ENCODE measurements around the gene DLG2. TPM values are rescaled to one million over a fixed set of nuclear protein-coding genes. Genes with fewer than 3 reads are reported as not detected.

The DLG2 gene
- total and polyA plus RNA-seq, 9 of the 15 experiments (the other 6 are each of a cell fraction or from before 2014, with no cell fraction given): 0.52 to 1.6 (median 0.95) TPM

DNA sequence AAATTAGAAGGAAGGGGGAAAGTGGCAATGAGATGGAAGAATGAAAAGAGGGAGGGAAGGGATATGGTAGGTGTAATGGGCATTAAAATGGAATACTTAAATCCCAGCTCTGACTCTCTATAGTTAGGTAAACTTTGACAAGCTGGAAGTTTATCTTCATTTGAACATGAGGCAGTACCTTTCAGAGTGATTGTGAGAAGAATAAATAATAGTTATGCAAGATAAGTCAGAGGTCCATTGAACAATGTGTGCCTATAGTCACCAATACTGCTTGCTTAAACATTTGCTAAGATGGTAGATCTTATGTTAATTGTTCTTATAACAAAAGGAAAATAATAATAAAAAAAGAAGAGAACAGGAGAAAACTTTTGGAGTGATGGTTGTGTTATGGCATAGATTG is 1795.2 kb downstream of the DLG2 start:
- DNase-seq (ENCODE audit: extremely low read depth in 1 of 4, low spot score in 3 of 4) (no peak), FAIRE-seq (no peak), ATAC-seq (no peak)
- no peaks in the 10 kb centered on the region for H3K27me3 ChIP-seq (ENCODE audit: control insufficient read depth in 2 of 2, insufficient read depth in 2 of 2, low read length in 2 of 2)
- H3K9me3 ChIP-seq (replicated peaks; ENCODE audit: control insufficient read depth, insufficient read depth, low read depth, low read length): no peaks in the 10 kb centered on the region
- no peak overlapping the region for H3K4me2 ChIP-seq (ENCODE audit: insufficient read depth, low read length)
- no peaks in the 10 kb centered on the region for H4K20me1 ChIP-seq (replicated peaks; ENCODE audit: control insufficient read depth, insufficient read depth, low read length)
- CTCF ChIA-PET (ENCODE audit: low intra/inter-chr PET ratio): no interaction called here
- in situ Hi-C loops (cut with MboI): loop anchor here (25.0 kb wide), 2 partner anchors 730 to 1730 kb away; no protein-coding TSS in a partner anchor
- TF ChIP-seq ZNF79 (CRISPR knock-in tag; IDR thresholded peaks at IDR 0.05; ENCODE audit: low read depth) (no peak), RBM22 (IDR thresholded peaks at IDR 0.05; ENCODE audit: low read depth, low read length, poor library complexity, severe bottlenecking) (no peak), ZNF316 (IDR thresholded peaks at IDR 0.05) (no peak), ZNF699 (CRISPR knock-in tag; IDR thresholded peaks at IDR 0.05; ENCODE audit: insufficient replicate concordance) (no peak), SMAD2 (IDR thresholded peaks at IDR 0.05; ENCODE audit: low read depth, low read length) (no peak), RBM39 (optimal IDR thresholded peaks at IDR 0.05; ENCODE audit: low read depth, low read length) (no peak), CREBBP (IDR thresholded peaks at IDR 0.05; ENCODE audit: low read depth, low read length) (no peak), CBX8 (IDR thresholded peaks at IDR 0.05; ENCODE audit: borderline replicate concordance, extremely low read depth, low read depth, low read length, poor library complexity, severe bottlenecking) (no peak), BCOR (IDR thresholded peaks at IDR 0.05) (no peak), GTF2F1 (IDR thresholded peaks at IDR 0.05; ENCODE audit: low read depth, low read length) (no peak), ZNF354B (CRISPR knock-in tag; IDR thresholded peaks at IDR 0.05) (no peak), SAP30 (IDR thresholded peaks at IDR 0.05; ENCODE audit: borderline replicate concordance, insufficient read depth, low read depth, low read length, poor library complexity, severe bottlenecking) (no peak), ZNF165 (CRISPR knock-in tag; IDR thresholded peaks at IDR 0.05; ENCODE audit: borderline replicate concordance) (no peak), RFX5 (IDR thresholded peaks at IDR 0.05; ENCODE audit: low read depth, low read length) (no peak)
- TF ChIP-seq, protein P1, sequence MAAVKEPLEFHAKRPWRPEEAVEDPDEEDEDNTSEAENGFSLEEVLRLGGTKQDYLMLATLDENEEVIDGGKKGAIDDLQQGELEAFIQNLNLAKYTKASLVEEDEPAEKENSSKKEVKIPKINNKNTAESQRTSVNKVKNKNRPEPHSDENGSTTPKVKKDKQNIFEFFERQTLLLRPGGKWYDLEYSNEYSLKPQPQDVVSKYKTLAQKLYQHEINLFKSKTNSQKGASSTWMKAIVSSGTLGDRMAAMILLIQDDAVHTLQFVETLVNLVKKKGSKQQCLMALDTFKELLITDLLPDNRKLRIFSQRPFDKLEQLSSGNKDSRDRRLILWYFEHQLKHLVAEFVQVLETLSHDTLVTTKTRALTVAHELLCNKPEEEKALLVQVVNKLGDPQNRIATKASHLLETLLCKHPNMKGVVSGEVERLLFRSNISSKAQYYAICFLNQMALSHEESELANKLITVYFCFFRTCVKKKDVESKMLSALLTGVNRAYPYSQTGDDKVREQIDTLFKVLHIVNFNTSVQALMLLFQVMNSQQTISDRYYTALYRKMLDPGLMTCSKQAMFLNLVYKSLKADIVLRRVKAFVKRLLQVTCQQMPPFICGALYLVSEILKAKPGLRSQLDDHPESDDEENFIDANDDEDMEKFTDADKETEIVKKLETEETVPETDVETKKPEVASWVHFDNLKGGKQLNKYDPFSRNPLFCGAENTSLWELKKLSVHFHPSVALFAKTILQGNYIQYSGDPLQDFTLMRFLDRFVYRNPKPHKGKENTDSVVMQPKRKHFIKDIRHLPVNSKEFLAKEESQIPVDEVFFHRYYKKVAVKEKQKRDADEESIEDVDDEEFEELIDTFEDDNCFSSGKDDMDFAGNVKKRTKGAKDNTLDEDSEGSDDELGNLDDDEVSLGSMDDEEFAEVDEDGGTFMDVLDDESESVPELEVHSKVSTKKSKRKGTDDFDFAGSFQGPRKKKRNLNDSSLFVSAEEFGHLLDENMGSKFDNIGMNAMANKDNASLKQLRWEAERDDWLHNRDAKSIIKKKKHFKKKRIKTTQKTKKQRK (IDR thresholded peaks at IDR 0.05; ENCODE audit: borderline replicate concordance, low read depth, low read length): no peak
- intact Hi-C loops (cut with micrococcal nuclease): loop anchor here (1.0 to 10.0 kb wide), 3 partner anchors 553 to 883 kb away; no protein-coding TSS in a partner anchor
- H2AFZ ChIP-seq (ENCODE audit: low read depth, low read length): no peak overlapping the region
- no peaks in the 10 kb centered on the region for H3K79me2 ChIP-seq (ENCODE audit: control insufficient read depth, insufficient read depth, low read length)
- no peak overlapping the region for H3K27ac ChIP-seq (ENCODE audit: extremely low read depth, low read depth, low read length)
- H3K9ac ChIP-seq (ENCODE audit: insufficient read depth in 1 of 2, low read depth in 2 of 2, low read length in 2 of 2): no peak overlapping the region
- POLR2A ChIA-PET: no interaction called here
- BruUV-seq (replicated peaks): no TSS peak
- no peak overlapping the region for H3K4me3 ChIP-seq
- no peaks in the 10 kb centered on the region for H3K9me1 ChIP-seq (ENCODE audit: control insufficient read depth, insufficient read depth, low read length)
- no peaks in the 10 kb centered on the region for H3K4me1 ChIP-seq (replicated peaks in 1 of 2; ENCODE audit: control insufficient read depth in 2 of 2, insufficient read depth in 2 of 2, low read length in 2 of 2)
- H3K36me3 ChIP-seq (ENCODE audit: control insufficient read depth, insufficient read depth, low read length): no peaks in the 10 kb centered on the region

All from K562 (cell line).